H1 (cell line): ENCODE results near the gene MECP2. TPM values are rescaled to one million over a fixed set of nuclear protein-coding genes. Genes with fewer than 3 reads are reported as not detected.

Experiments used
- CTCF ChIA-PET: fragments of 300-600 bp; sonication (Branson Sonifier 250); formaldehyde crosslinking; loops from one replicate; lab custom pipeline; 2021; ENCODE audit not compliant: partially characterized antibody; lab: Charles Lee
- POLR2A ChIA-PET: fragments of 300-600 bp; sonication (Branson Sonifier 250); formaldehyde crosslinking; loops from one replicate; lab custom pipeline; 2021; ENCODE audit warnings: inconsistent platforms; ENCODE audit not compliant: partially characterized antibody; lab: Charles Lee
- DNase-seq, 2 experiments: peaks; one replicate each; pipeline versions ENCODE4 v3.0.0 to v3.0.0-alpha.2; 2010 to 2022; ENCODE audit warnings: low spot score in 2 of 2, low read depth in 1 of 2, mixed read lengths in 1 of 2
- FAIRE-seq: peaks from 2 replicates; lab custom pipeline; 2011; peaks lifted over from hg19 to GRCh38; lab: Jason Lieb, UNC
- H2AFZ ChIP-seq: 2 replicates; pipeline ENCODE4 v1.8.1; 2012; ENCODE audit warnings: low read length, inconsistent platforms
- H2AK5ac ChIP-seq: 2 replicates; pipeline ENCODE4 v1.6.1; 2013; ENCODE audit warnings: low read depth, low read length
- H2BK120ac ChIP-seq: replicated peaks from 2 replicates; pipeline ENCODE3; 2013; ENCODE audit warnings: low read depth, low read length, inconsistent platforms
- H2BK12ac ChIP-seq: 2 replicates; pipeline ENCODE4 v1.6.1; 2013; ENCODE audit warnings: low read depth, low read length
- H2BK15ac ChIP-seq: 2 replicates; pipeline ENCODE4 v1.6.1; 2013; ENCODE audit warnings: low read length
- H2BK20ac ChIP-seq: 2 replicates; pipeline ENCODE4 v1.6.1; 2013; ENCODE audit warnings: low read length
- H2BK5ac ChIP-seq: 2 replicates; pipeline ENCODE4 v1.6.1; 2013; ENCODE audit warnings: low read depth, low read length
- H3K14ac ChIP-seq: 2 replicates; pipeline ENCODE4 v1.6.1; 2013; ENCODE audit warnings: inconsistent platforms; ENCODE audit not compliant: insufficient read length
- H3K18ac ChIP-seq: 2 replicates; pipeline ENCODE4 v1.6.1; 2013; ENCODE audit warnings: low read length; ENCODE audit errors: extremely low read depth
- H3K23ac ChIP-seq: 2 replicates; pipeline ENCODE4 v1.6.1; 2013; ENCODE audit warnings: inconsistent platforms; ENCODE audit not compliant: insufficient read length
- H3K23me2 ChIP-seq: 2 replicates; pipeline ENCODE4 v1.6.1; 2013; ENCODE audit warnings: low read depth, low read length
- H3K27ac ChIP-seq: 2 replicates; pipeline ENCODE4 v1.6.1; 2011; ENCODE audit warnings: low read depth, low read length, inconsistent platforms
- H3K27me3 ChIP-seq, 4 experiments: replicated peaks in 1 of 4; 1 replicate in 1 of 4; 2 replicates in 3 of 4; pipeline versions ENCODE4 v1.6.1 to v1.8.1; 2011 to 2013; ENCODE audit warnings: low read length in 3 of 4, mild to moderate bottlenecking in 3 of 4, inconsistent platforms in 2 of 4, mixed read lengths in 2 of 4, moderate library complexity in 1 of 4; ENCODE audit not compliant: control insufficient read depth in 3 of 4, insufficient read depth in 3 of 4; ENCODE audit errors: extremely low read depth in 1 of 4
- H3K36me3 ChIP-seq, 4 experiments: 2 replicates each; pipeline versions ENCODE4 v1.6.1 to v1.8.1; 2011 to 2013; ENCODE audit warnings: mild to moderate bottlenecking in 4 of 4, low read length in 3 of 4, moderate library complexity in 2 of 4, control low read depth in 1 of 4, inconsistent platforms in 1 of 4; ENCODE audit not compliant: insufficient read depth in 4 of 4, control insufficient read depth in 2 of 4
- H3K4ac ChIP-seq: replicated peaks from 2 replicates; pipeline ENCODE3; 2013; ENCODE audit warnings: low read length, low read depth, mixed read lengths, inconsistent platforms; ENCODE audit not compliant: insufficient read length
- H3K4me1 ChIP-seq, 4 experiments: replicated peaks in 1 of 4; 1 replicate in 1 of 4; 2 replicates in 3 of 4; pipeline versions ENCODE4 v1.6.1 to v1.8.1; 2011 to 2013; ENCODE audit warnings: low read length in 3 of 4, inconsistent platforms in 2 of 4, mixed read lengths in 1 of 4; ENCODE audit not compliant: insufficient read depth in 4 of 4, control insufficient read depth in 3 of 4
- H3K4me2 ChIP-seq, 2 experiments: 2 replicates each; pipeline versions ENCODE4 v1.6.1 to v1.8.1; 2011 to 2013; ENCODE audit warnings: low read depth in 2 of 2, low read length in 2 of 2, control low read depth in 1 of 2, inconsistent platforms in 1 of 2, mild to moderate bottlenecking in 1 of 2; ENCODE audit not compliant: insufficient read depth in 1 of 2
- H3K4me3 ChIP-seq, 4 experiments: fragments of 200-600, 300-600 bp in 1 of 4; sonication (generic), shearing (Covaris generic), sonication (Bioruptor Twin) in 1 of 4; 2 replicates each; pipeline versions ENCODE4 v1.5.1 to v1.8.1; 2011 to 2016; ENCODE audit warnings: low read length in 4 of 4, low read depth in 3 of 4, control low read depth in 2 of 4, inconsistent platforms in 2 of 4, mild to moderate bottlenecking in 2 of 4, mixed read lengths in 1 of 4, moderate library complexity in 1 of 4; ENCODE audit not compliant: insufficient read depth in 2 of 4; ENCODE audit errors: extremely low read depth in 1 of 4
- H3K56ac ChIP-seq: replicated peaks from 2 replicates; pipeline ENCODE3; 2013; ENCODE audit warnings: low read depth, mild to moderate bottlenecking, mixed read lengths, low read length, inconsistent platforms; ENCODE audit not compliant: insufficient read length
- H3K79me1 ChIP-seq: 2 replicates; pipeline ENCODE4 v1.6.1; 2013; ENCODE audit warnings: low read depth, low read length, control low read depth
- H3K79me2 ChIP-seq, 2 experiments: 2 replicates each; pipeline versions ENCODE4 v1.6.1 to v1.8.1; 2012 to 2013; ENCODE audit warnings: low read length in 2 of 2, mild to moderate bottlenecking in 2 of 2, inconsistent platforms in 1 of 2; ENCODE audit not compliant: insufficient read depth in 2 of 2, control insufficient read depth in 1 of 2
- H3K9ac ChIP-seq, 4 experiments: replicated peaks in 1 of 4; 1 replicate in 1 of 4; 2 replicates in 3 of 4; pipeline versions ENCODE4 v1.6.1 to v1.8.1; 2011 to 2013; ENCODE audit warnings: low read depth in 3 of 4, low read length in 3 of 4, control low read depth in 2 of 4, mild to moderate bottlenecking in 2 of 4, moderate library complexity in 2 of 4, inconsistent platforms in 1 of 4; ENCODE audit errors: extremely low read depth in 1 of 4
- H3K9me3 ChIP-seq, 2 experiments: 2 replicates each; pipeline versions ENCODE4 v1.6.1 to v1.8.1; 2012 to 2013; ENCODE audit warnings: mild to moderate bottlenecking in 2 of 2, moderate library complexity in 2 of 2, control low read depth in 1 of 2, inconsistent platforms in 1 of 2, low read depth in 1 of 2, low read length in 1 of 2, mixed read lengths in 1 of 2; ENCODE audit not compliant: insufficient read depth in 2 of 2
- H4K20me1 ChIP-seq, 2 experiments: replicated peaks in 1 of 2; 2 replicates each; pipeline versions ENCODE3 to v1.8.1; 2011 to 2013; ENCODE audit warnings: inconsistent platforms in 2 of 2, low read length in 2 of 2, mild to moderate bottlenecking in 1 of 2; ENCODE audit not compliant: insufficient read depth in 2 of 2, control insufficient read depth in 1 of 2
- H4K5ac ChIP-seq: 2 replicates; pipeline ENCODE4 v1.6.1; 2013; ENCODE audit warnings: low read length, low read depth, mixed read lengths, inconsistent platforms; ENCODE audit not compliant: insufficient read length
- H4K8ac ChIP-seq: 2 replicates; pipeline ENCODE4 v1.8.0; 2013; ENCODE audit warnings: mild to moderate bottlenecking, moderate library complexity, low read length, inconsistent platforms; ENCODE audit not compliant: insufficient read depth; ENCODE audit errors: extremely low read depth
- H4K91ac ChIP-seq: replicated peaks from 2 replicates; pipeline ENCODE3; 2013; ENCODE audit warnings: low read length, mixed read lengths, inconsistent platforms; ENCODE audit not compliant: insufficient read length
- CBX5 ChIP-seq: fragments of 300-800, 300-1000 bp; sonication (generic); IDR thresholded peaks from 2 replicates; pipeline ENCODE4 v1.7.1; 2016; ENCODE audit warnings: antibody characterized with exemption, low read length, low read depth
- CREB1 ChIP-seq: IDR thresholded peaks from 2 replicates; pipeline ENCODE4 v1.6.1; 2012; ENCODE audit warnings: inconsistent platforms
- EGR1 ChIP-seq: IDR thresholded peaks from 2 replicates; pipeline ENCODE4 v1.6.1; 2011; ENCODE audit warnings: low read depth, low read length, borderline replicate concordance
- GTF2F1 ChIP-seq: IDR thresholded peaks from 2 replicates; pipeline ENCODE4 v1.6.1; 2012; ENCODE audit warnings: low read depth, low read length, improper control_type of control experiment, borderline replicate concordance
- HDAC2 ChIP-seq, 2 experiments: fragments of 300-600 bp in 1 of 2; sonication (generic) in 1 of 2; IDR thresholded peaks; 2 replicates each; pipeline ENCODE4 v1.6.1; 2011 to 2012; ENCODE audit warnings: low read depth in 2 of 2, low read length in 2 of 2, mild to moderate bottlenecking in 2 of 2, moderate library complexity in 2 of 2, borderline replicate concordance in 1 of 2, inconsistent platforms in 1 of 2
- PHF8 ChIP-seq: fragments of 200-600 bp; sonication (generic); conservative IDR thresholded peaks from 2 replicates; pipeline ENCODE4 v1.7.1; 2012; ENCODE audit warnings: low read depth, mild to moderate bottlenecking, inconsistent platforms, low read length, moderate library complexity
- SIN3A ChIP-seq, 2 experiments: IDR thresholded peaks in 1 of 2; conservative IDR thresholded peaks in 1 of 2; 2 replicates each; pipeline ENCODE4 v1.6.1; 2011 to 2012; ENCODE audit warnings: low read length in 2 of 2, improper control_type of control experiment in 1 of 2, low read depth in 1 of 2, mild to moderate bottlenecking in 1 of 2
- SP4 ChIP-seq: IDR thresholded peaks from 2 replicates; pipeline ENCODE4 v1.6.1; 2012; ENCODE audit warnings: low read length, inconsistent platforms
- WGBS, 2 experiments: shearing (Covaris generic) in 1 of 2; methylation state at CpG; one replicate each; pipeline versions ENCODE4 v1.1.6 to v1.1.7; 2013 to 2015; ENCODE audit warnings: low lambda C conversion rate in 2 of 2, mixed read lengths in 2 of 2, inconsistent platforms in 1 of 2, low coverage in 1 of 2, missing lambda C conversion rate in 1 of 2; ENCODE audit not compliant: insufficient replicate concordance in 2 of 2, insufficient coverage in 1 of 2, insufficient read length in 1 of 2; ENCODE audit errors: extremely low coverage in 1 of 2, missing lambda C conversion rate in 1 of 2; 5-methylcytosine and 5-hydroxymethylcytosine counted together
- polyA plus RNA-seq, 7 experiments: library from polyadenylated mRNA; depleted of rRNA in 3 of 7; stranded (reverse) in 5 of 7; unstranded in 2 of 7; fragments of >200 nt in 5 of 7; fragments of 200-250 nt in 2 of 7; gene quantifications; 1 replicate in 5 of 7; 2 replicates in 1 of 7; 4 replicates in 1 of 7; pipeline versions ENCODE4 v1.2.1 to v1.2.3, GENCODE V29; 2011 to 2013; ENCODE audit warnings: missing spikeins in 2 of 7, mixed read lengths in 2 of 7
- total RNA-seq: library from RNA; stranded (reverse); fragmentation: NEBNext Ultra II Directional; extraction: Animal tissue kit (Norgen Biotek cat#: 25700); gene quantifications from 2 replicates; pipeline ENCODE4 v1.2.1, GENCODE V29; 2021
- TF ChIP-seq, protein P1 (sequence below): IDR thresholded peaks from 2 replicates; pipeline ENCODE4 v1.6.1; 2011; ENCODE audit warnings: low read length, improper control_type of control experiment

Gene MECP2
- total and polyA plus RNA-seq, 2 of the 8 experiments (the other 6 are each of a cell fraction or from before 2014, with no cell fraction given): 5.0 to 32.4 TPM

DNA sequence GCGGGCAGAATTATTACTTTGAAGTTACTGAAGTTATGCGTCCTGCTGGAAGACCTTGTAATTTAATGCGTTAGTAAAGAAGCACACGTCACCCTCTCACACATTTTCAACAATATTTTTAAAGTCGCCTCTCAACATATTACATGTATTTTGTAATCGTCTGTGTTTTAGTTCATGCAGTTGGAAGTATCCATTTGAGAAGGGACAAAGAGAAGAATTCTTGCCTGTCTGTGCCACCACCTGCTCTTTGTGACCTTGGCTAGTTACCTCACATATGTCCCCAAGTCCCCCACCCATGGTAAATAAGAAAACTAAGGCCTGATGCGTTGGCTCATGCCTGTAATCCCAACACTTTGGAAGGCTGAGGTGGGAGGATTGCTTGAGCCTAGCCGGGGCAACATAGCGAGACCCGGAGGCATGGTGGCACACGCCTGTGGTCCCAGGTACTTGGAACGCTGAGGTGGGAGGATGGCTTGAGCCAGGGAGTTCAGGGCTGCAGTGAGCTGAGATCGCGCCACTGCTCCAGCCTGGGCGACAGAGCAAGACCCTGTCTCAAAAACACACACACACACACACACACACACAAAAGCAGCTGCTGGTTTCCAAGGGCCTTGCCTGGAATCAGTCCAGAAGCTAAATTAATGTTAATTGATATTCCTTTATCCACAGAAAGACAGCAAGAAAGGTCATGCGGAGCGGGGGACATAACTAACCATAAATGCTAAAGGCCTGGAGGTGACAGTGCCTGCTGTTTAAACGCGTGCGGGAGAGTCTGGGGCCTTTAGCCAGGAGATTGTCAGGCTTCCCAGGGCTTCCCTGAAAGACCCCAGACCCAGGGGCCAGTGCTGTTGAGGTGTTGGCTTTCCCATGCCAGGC, 124.2 kb downstream of the MECP2 start:
- Histone ChIP-seq H2BK20ac (no peak overlapping the region), H4K5ac (peak overlapping the region; percentile 88), H2AFZ (no peak overlapping the region), H3K4me3 (peak overlapping the region; percentile 55 to 99 (median 75)), H3K27me3 (no peaks in the 10 kb centered on the region), H2BK5ac (peak overlapping the region; percentile 16; the same call in 1 of the 2 replicates), H4K8ac (no peak overlapping the region; the same call in 1 of the 2 replicates), H3K56ac (peak overlapping the region; percentile 82), H3K14ac (no peak overlapping the region), H2BK15ac (no peak overlapping the region), H3K79me1 (peaks cover 2% of the 10 kb centered on the region; the same call in 1 of the 2 replicates), H3K4me1 (peaks cover under 1 to 11% (median 4%) of the 10 kb centered on the region in 4 experiments; a peak in 6 of 7 replicates), H3K79me2 (peaks cover 15 to 24% of the 10 kb centered on the region in 2 experiments), H3K23me2 (peaks cover 8% of the 10 kb centered on the region; the same call in 1 of the 2 replicates), H2BK12ac (no peak overlapping the region), H3K23ac (no peak overlapping the region), H4K20me1 (peaks cover 12% of the 10 kb centered on the region in 2 experiments), H3K18ac (peak overlapping the region; percentile 32; the same call in 1 of the 2 replicates), H3K9ac (peak overlapping the region; percentile 63 to 100 (median 96)), H4K91ac (no peak overlapping the region), H3K27ac (peak overlapping the region; percentile 99; the same call in 1 of the 2 replicates), H3K4ac (peak overlapping the region; percentile 7), H3K9me3 (no peaks in the 10 kb centered on the region), H2AK5ac (no peak overlapping the region), H3K36me3 (no peaks in the 10 kb centered on the region), H3K4me2 (peak overlapping the region; percentile 66 to 69), H2BK120ac (peak overlapping the region; percentile 54)
- 59% methylated on average over 20 of the region's 20 CpGs; no CpG with 5 or more reads in 1 of the 2 experiments for WGBS, 2 experiments
- peak; percentile 32 for FAIRE-seq
- no peak for DNase-seq
- POLR2A ChIA-PET: interaction anchor here (0.6 to 4.6 kb wide), 13 partner anchors 11 to 444 kb away, joined by 3 to 43 read pairs (median 3); partner anchors contain the start of gene ARHGAP4
- CTCF ChIA-PET: interaction anchor here (0.6 to 0.9 kb wide), 3 partner anchors 19 to 210 kb away, joined by 3 to 4 read pairs (median 3); no protein-coding TSS in a partner anchor
- TF ChIP-seq CBX5 (no peak), GTF2F1 (no peak), SIN3A (conservative IDR thresholded peaks at IDR 0.05 in 1 of 2, IDR thresholded peaks at IDR 0.05 in 1 of 2; ENCODE audit: low read depth in 1 of 2, low read length in 2 of 2) (no peak), PHF8 (no peak), HDAC2 (IDR thresholded peaks at IDR 0.05; ENCODE audit: borderline replicate concordance in 1 of 2, low read depth in 2 of 2, low read length in 2 of 2) (no peak), EGR1 (no peak), SP4 (no peak), CREB1 (no peak)
- TF ChIP-seq, protein P1, sequence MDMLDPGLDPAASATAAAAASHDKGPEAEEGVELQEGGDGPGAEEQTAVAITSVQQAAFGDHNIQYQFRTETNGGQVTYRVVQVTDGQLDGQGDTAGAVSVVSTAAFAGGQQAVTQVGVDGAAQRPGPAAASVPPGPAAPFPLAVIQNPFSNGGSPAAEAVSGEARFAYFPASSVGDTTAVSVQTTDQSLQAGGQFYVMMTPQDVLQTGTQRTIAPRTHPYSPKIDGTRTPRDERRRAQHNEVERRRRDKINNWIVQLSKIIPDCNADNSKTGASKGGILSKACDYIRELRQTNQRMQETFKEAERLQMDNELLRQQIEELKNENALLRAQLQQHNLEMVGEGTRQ: no peak
